Transverse colon (tissue), 3 donors: ENCODE measurements around the gene PEF1.

Source experiments
- CTCF ChIP-seq, 5 experiments: fragments of 200-600 bp in 3 of 5; fragments of 450-650 bp in 2 of 5; sonication (generic) in 3 of 5; IDR thresholded peaks; 1 replicate in 2 of 5; 2 replicates in 3 of 5; pipeline ENCODE4 v1.5.1; 2016 to 2017; ENCODE audit warnings: antibody characterized with exemption in 5 of 5, inconsistent platforms in 3 of 5, mild to moderate bottlenecking in 2 of 5, moderate library complexity in 1 of 5
- POLR2A ChIP-seq: fragments of 450-650 bp; IDR thresholded peaks from one replicate; pipeline ENCODE4 v1.6.1; 2016; ENCODE audit warnings: antibody characterized with exemption, mild to moderate bottlenecking, moderate library complexity

- TF ChIP-seq CTCF (IDR thresholded peaks at IDR 0.05) (no peak), POLR2A (peak; percentile 39)
Observed at GRCh38 chr1:31627301-31627929, 17.3 kb downstream of the PEF1 start.
